Islet of Langerhans (tissue), 1 donor: ENCODE data around the gene CHMP2A.

Experiments
- FAIRE-seq: peaks from one replicate; lab custom pipeline; 2011; peaks lifted over from hg19 to GRCh38; lab: Jason Lieb, UNC

CHMP2A gene

GRCh38 chr19:58569943-58570670 is 15.2 kb upstream of the CHMP2A start:
- no peak for FAIRE-seq

GRCh38 chr19:58569191-58569942 is 14.5 kb upstream of the CHMP2A start:
- no peak for FAIRE-seq

GRCh38 chr19:58568453-58569130 is 13.7 kb upstream of the CHMP2A start:
- no peak for FAIRE-seq

GRCh38 chr19:58566989-58567388 is 12.1 kb upstream of the CHMP2A start:
- no peak for FAIRE-seq

GRCh38 chr19:58563823-58564222 is 8.9 kb upstream of the CHMP2A start:
- FAIRE-seq: no peak

GRCh38 chr19:58563034-58563573 is 8.2 kb upstream of the CHMP2A start:
- no peak for FAIRE-seq

GRCh38 chr19:58562122-58563033 is 7.5 kb upstream of the CHMP2A start:
- no peak for FAIRE-seq

GRCh38 chr19:58561373-58562121 is 6.6 kb upstream of the CHMP2A start:
- no peak for FAIRE-seq

GRCh38 chr19:58560921-58561320 is 6.0 kb upstream of the CHMP2A start:
- FAIRE-seq: no peak

- no peak for FAIRE-seq
Measured at GRCh38 chr19:58560007-58560887, 5.3 kb upstream of the CHMP2A start.

GRCh38 chr19:58559275-58560006 is 4.5 kb upstream of the CHMP2A start:
- FAIRE-seq: no peak

GRCh38 chr19:58558623-58559274 is 3.8 kb upstream of the CHMP2A start:
- peak; percentile 90 for FAIRE-seq

- FAIRE-seq: no peak
Measured at GRCh38 chr19:58558066-58558622, 3.2 kb upstream of the CHMP2A start, which contains the start of gene UBE2M. Gene UBE2M (minus strand): TSS chr19:58558611. CDS start chr19:58558381, 230 bp downstream.

GRCh38 chr19:58557221-58558065 is 2.5 kb upstream of the CHMP2A start:
- no peak for FAIRE-seq

- FAIRE-seq: no peak
Measured at GRCh38 chr19:58556622-58557220, 1.8 kb upstream of the CHMP2A start.

- no peak for FAIRE-seq
Measured at GRCh38 chr19:58555920-58556621, 1.2 kb upstream of the CHMP2A start.
